Measurements from ENCODE around the gene TMEM233. TPM values are rescaled to one million over a fixed set of nuclear protein-coding genes. Genes with fewer than 3 reads are reported as not detected.

Gene TMEM233
- total RNA-seq, 1 donor from 2014 or later, result not detected

DNA sequence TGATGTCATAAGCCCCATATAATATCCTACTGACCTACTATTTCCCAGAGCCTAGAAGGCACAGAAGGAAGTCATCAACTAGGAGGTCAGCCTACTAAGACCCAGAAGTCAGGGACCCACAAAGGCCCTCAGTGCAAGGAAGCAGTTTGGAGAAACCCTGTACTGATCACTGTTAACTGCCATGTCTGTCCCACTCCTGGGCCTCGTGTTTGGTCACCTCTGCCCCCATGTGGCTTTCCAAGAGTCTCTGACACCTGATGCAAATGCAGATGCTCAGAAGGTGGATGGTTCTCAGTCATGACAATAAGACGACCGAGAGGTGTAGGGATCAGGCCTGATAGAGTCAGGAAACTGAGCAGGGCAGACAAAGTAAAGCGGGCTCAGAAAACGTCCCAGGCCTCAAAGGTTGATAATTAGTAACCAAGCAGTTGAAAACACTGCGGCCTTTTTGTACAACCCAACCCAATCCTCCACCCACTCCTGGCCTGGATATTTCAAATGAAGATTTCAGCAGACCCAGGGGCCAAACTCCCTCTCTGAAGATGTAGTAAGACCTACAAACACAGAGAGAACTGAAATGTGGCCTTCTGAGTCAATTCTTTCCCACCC, 97.7 kb downstream of the TMEM233 start:
- Mint-ChIP-seq H3K36me3 (peaks cover 9% of the 10 kb centered on the region), H3K27me3 (ENCODE audit: low read depth) (no peaks in the 10 kb centered on the region), H3K9me3 (no peaks in the 10 kb centered on the region), H3K4me1 (peaks cover 18% of the 10 kb centered on the region), H3K27ac (no peak overlapping the region), H3K4me3 (no peak overlapping the region)
- no peak for DNase-seq (ENCODE audit: low spot score in 2 of 2, unreplicated experiment in 2 of 2)
- TF ChIP-seq, protein P1, sequence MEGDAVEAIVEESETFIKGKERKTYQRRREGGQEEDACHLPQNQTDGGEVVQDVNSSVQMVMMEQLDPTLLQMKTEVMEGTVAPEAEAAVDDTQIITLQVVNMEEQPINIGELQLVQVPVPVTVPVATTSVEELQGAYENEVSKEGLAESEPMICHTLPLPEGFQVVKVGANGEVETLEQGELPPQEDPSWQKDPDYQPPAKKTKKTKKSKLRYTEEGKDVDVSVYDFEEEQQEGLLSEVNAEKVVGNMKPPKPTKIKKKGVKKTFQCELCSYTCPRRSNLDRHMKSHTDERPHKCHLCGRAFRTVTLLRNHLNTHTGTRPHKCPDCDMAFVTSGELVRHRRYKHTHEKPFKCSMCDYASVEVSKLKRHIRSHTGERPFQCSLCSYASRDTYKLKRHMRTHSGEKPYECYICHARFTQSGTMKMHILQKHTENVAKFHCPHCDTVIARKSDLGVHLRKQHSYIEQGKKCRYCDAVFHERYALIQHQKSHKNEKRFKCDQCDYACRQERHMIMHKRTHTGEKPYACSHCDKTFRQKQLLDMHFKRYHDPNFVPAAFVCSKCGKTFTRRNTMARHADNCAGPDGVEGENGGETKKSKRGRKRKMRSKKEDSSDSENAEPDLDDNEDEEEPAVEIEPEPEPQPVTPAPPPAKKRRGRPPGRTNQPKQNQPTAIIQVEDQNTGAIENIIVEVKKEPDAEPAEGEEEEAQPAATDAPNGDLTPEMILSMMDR (IDR thresholded peaks at IDR 0.05; ENCODE audit: unreplicated experiment), result no peak

DNA sequence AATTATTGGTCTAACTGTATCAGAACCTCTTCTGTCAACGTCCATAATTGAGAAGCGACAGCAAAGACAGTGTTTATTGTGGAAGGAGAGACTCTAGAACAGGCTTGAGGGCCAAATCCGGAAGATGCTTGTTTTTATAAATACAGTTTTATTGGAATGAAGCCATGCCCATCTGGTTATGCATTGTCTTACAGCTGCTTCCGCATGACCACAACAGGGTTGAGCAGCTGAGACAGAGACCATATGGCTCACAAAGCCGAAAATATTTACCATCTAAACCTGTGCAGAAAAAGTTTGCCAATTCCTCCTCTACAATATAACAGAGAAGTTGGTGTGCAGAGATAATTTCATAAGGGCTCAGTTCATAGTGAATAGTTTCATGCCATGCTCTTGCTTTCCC, 98.8 kb downstream of the TMEM233 start:
- Mint-ChIP-seq H3K4me3 (no peak overlapping the region), H3K36me3 (peaks cover 3% of the 10 kb centered on the region), H3K27me3 (ENCODE audit: low read depth) (no peaks in the 10 kb centered on the region), H3K4me1 (peaks cover 18% of the 10 kb centered on the region), H3K27ac (peak overlapping the region; percentile 77), H3K9me3 (no peaks in the 10 kb centered on the region)
- DNase-seq (ENCODE audit: low spot score in 2 of 2, unreplicated experiment in 2 of 2), result no peak
- TF ChIP-seq, protein P1 (IDR thresholded peaks at IDR 0.05; ENCODE audit: unreplicated experiment), result no peak

Other genes with a start within 250 kb of the TMEM233 start
- 27.6 to 33.9 TPM (median 30.5 TPM) in 3 replicates for gene PRKAB1, start 74.4 kb downstream of the TMEM233 start, total RNA-seq